Glomerular visceral epithelial cell (primary cell): ENCODE measurements around the gene HSP90AB1.

Source experiments
- DNase-seq: peaks from one replicate; pipeline ENCODE4 v3.0.0-alpha.2; 2016; ENCODE audit errors: extremely low spot score

Gene HSP90AB1

DNA sequence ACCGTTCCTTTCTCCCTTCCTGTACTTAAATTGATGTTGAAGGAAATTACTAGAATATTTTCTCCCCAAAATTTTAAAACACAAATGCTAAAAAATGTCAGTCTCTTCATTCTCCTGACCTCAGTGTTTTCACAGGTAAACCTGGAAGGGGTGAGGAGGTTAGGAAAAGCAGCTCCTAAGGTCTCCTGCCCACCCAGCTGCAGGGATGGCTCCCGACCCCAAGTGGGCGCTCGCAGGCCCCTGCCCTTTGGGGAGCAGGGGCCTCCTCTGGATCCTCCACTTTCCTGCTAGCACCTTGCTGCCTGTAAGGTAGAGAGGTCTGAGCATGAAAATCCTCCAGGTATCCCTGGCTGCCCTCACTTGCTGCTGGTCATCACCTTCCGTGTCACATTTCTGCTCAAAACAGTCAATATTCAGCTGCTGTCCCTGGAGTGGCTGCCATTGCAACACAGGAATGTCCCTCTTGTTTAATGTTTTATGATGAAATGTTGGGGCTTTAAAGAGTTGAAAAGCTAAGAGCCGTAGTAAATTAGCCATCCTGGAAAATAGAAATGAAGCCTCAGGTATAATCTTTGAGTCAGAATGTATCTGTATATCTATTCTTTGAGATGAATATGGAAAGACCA is 10.9 kb upstream of the HSP90AB1 start:
- no peak for DNase-seq

DNA sequence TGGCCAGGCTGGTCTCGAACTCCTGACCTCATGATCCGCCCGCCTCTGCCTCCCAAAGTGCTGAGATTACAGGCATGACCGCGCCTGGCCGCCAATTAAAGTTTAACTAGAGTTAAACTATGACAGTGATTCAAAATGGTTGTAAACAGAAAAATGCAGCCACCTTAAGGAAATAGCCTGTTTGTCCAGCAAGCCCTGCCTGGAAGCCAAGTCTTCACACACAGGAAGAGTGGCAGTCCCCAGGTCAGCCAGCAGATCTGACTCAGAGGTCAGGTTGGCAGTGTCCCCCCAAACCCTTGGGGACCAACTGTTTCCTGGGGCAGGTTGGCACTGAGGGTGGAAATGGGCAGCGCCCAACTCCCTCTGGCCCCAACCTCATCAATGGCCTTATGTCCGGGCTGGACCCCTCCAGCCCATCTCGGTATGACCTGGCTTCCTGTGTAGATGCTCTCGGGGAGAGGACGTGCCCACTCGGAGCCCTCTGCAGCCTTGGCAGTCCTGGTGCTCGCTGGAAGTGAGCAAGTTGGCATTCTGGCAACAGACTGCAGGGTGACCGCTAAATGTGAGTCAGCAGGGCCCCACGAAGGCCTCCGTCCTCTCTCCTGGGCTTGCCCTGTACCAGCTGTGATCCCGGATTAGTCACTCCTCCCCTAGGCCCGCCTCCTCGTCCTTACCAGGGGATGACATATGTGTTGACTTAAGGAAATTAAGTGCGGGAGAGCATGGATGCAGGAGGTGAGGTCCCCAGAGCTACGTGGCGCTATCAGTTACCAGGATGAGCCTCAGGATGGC is 9.7 kb upstream of the HSP90AB1 start:
- peak; percentile 100 for DNase-seq

DNA sequence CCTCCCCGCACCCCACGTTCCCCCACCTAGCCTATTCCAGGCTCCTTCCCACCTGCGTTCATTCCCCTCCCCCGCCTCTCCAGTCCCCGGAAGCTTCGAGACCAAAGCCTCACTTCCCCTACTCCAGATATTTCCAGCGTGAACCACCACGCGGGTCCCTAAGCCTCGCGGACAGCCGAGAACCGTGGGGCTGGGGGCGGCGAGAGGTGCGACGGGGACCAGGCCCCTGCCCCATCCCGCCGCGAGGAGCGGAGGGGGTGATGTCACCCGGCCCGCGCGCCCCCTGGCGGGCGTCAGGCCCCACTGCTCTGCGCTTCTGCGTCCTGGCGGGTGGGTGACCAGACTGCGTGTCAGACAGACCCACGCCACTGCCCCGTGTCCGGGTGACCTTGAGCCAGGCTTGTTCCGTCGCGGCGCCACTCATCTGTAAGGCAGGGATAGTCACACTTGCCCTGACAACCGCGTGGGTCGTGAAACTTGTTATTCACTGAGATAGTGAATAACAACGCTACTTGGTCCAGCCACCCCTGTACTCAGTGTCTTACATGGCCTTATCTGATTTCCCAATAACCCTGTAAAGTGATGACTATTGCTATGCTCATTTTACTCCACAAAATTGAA is 9.0 kb upstream of the HSP90AB1 start:
- DNase-seq = peak; percentile 78

DNA sequence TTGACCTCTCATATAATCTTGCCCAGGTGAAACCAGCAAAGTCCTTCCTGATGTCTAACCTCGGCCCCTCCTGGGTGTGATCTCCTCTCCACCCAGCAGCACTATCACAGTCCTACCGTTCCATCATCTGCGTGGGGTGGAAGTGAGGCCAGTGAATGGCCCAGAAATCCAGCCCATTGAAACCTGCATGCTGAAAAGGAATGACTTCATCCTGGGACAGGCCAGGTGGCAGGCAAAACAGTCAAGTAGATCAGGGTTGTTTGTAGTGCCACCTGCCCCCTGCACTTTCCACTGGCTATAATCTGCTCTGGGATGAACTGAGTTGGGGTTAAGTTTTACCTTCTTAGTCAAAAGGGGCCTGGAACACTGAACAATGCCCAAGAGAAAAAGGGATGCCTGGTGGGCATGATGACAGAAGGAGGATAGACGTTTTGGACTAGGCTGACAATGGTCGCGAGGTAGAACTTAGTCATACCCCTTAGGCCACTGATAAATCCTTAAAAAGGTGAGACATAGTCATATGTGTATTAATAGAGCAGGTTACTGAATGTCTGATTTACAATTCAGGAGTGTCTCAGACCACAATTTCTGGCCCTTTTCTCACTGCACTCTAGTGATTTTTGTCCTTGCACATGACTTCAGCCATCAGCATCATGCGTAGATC is 8.1 kb upstream of the HSP90AB1 start:
- no peak for DNase-seq

DNA sequence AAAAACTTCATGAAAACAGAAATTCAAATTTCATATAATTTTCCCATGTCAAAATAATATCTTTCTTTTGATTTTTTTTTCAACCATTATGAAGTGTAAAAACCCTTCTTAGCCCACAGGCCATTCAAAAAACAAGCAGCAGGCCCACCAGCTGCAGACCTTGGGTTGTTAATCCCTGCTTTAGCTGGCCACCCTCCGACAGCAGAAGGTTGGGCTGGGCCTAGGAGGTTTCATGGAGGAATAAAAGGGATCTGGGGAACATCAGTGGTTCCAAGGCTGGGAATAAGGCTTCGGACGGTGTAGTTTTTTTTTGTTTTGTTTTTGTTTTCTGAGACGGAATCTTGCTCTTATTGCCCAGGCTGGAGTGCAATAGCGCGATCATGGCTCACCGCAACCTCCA is 3.6 kb upstream of the HSP90AB1 start:
- DNase-seq = no peak

DNA sequence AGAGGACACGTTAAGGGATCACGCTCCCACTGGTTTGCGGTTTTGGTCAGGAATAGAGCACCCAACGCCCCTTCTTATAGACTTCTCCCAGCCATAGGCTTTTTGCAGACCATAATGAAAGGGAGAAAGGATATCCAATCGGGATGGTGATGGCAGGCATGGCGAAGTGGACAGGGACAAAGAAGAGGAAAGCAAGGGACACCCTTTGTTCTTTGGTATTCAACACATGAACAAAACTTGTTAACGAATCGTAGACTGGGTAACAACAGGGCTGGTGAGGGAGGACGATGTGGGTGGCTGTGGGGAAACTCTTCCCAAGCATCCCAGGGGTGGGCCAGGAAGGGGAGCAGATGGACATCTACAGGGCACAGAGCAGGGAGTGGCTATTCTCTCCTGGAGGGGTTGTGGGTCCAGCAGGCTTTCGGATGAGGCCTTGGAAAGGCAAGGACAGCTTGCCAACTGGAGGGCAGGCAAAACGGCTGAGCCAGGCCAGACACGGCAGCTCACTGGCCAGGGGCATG is 1.4 kb upstream of the HSP90AB1 start:
- no peak for DNase-seq

DNA sequence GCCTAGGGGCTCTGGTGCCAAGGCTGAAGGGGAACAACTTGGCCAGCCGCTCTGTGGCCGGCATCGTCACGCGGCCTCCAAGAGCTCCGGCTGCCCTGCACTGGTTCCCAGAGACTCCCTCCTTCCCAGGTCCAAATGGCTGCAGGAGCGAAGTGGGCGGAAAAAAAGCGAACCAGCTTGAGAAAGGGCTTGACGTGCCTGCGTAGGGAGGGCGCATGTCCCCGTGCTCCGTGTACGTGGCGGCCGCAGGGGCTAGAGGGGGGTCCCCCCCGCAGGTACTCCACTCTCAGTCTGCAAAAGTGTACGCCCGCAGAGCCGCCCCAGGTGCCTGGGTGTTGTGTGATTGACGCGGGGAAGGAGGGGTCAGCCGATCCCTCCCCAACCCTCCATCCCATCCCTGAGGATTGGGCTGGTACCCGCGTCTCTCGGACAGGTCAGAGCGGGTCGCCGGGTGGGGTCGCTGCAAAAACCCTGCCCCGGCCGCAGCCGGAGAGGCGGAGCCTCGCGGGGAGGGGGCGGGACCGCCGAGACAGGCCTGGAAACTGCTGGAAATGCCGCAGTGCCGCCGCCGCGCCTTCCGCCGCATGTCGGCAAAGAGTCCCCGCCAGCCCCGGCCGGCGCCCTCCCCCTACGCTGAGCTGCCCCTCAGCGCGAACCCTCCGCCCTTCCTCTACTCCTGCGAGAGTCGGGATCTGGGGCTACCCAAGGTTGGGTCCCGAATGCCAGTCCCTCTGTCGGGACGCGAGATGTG is 814 bp upstream of the HSP90AB1 start:
- DNase-seq = peak; percentile 83

DNA sequence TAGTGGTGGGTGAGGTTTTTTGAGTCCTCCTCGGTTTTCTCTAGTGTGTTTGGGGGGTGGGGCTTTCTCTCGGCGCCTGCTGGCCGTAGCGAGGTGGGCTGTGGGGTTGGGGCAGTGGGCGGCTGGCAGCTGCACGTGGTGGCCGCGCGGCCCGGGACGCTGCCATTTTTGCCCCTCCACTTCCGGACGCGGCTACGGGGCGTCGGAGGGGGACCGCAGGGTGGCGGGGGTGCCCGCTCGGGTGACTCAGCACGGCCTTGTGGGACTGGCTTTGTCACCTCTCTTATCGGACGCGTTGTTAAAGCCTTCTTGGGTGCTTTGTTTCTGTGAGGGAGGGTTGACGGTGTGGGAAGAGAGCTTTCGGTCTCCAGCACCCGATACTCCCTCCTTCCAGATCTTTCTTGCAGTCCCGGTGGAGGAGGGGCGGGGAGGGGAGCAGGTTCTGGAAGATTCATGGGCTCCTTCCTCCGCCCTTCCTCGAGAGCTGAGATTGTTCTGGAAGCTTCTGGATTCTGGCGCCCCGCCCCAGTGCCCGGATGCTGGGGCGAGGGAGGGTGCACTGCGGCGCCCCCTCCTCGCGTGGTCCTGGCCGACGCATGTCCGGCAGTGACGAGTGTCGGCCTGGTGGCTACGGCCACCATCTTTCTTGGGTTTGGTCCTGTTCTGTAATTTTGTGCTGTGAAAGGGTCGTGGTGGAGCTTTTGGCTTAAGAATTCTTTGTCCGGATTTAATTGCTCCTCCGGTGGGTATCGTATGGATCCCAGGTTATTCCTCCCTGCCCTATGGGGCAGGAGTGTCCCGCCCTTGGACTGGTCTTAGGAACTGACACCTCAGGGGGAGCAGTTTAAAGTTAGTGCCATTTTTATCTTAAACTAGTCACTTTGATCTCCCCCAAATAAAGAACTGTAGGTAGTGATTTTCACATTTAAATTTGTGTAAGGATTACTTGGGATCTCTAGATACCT is 719 bp downstream of the HSP90AB1 start:
- peak; percentile 61 for DNase-seq

DNA sequence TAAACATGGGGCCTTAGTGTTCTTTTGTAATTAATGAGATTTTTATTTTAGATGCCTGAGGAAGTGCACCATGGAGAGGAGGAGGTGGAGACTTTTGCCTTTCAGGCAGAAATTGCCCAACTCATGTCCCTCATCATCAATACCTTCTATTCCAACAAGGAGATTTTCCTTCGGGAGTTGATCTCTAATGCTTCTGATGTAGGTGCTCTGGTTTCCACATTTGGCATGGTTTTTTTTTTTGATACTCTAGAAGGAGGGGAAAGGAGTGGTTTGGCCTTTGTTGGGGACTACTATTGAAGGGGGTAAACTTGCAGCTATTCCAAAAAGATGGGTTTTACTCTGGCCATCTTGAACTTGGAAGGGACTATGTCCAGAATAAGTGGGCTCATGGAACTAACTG is 1.7 kb downstream of the HSP90AB1 start:
- no peak for DNase-seq

DNA sequence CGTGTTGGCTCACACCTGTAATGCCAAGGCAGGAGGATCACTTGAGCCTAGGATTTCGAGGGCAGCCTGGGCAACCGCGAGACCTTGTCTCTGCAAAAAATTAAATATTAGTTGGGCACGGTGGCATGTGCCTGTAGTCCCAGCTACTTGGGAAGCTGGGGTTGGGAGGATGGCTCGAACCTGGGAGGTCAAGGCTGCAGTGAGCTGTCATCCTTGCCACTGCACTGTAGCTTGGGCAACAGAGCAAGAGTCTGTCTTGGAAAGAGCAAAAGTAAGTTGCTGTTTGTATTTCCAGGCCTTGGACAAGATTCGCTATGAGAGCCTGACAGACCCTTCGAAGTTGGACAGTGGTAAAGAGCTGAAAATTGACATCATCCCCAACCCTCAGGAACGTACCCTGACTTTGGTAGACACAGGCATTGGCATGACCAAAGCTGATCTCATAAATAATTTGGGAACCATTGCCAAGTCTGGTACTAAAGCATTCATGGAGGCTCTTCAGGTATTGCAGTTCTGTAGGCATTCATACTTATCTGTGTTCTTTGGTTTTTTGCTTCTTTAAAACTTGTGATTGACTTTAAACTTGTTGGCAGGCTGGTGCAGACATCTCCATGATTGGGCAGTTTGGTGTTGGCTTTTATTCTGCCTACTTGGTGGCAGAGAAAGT is 2.3 kb downstream of the HSP90AB1 start:
- no peak for DNase-seq

DNA sequence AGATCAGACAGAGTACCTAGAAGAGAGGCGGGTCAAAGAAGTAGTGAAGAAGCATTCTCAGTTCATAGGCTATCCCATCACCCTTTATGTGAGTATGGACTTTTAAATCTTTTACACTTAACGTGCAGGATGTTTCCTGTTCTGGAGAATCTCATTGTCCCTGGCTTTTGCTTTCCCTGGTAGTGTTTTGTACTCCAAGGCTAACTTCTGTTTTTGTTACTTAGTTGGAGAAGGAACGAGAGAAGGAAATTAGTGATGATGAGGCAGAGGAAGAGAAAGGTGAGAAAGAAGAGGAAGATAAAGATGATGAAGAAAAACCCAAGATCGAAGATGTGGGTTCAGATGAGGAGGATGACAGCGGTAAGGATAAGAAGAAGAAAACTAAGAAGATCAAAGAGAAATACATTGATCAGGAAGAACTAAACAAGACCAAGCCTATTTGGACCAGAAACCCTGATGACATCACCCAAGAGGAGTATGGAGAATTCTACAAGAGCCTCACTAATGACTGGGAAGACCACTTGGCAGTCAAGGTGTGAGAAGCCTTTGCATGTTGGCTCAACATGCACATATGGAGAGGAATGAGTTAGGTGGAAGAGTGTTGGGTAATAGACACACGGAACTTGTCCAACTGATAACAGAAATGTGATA is 3.3 kb downstream of the HSP90AB1 start:
- DNase-seq = no peak

DNA sequence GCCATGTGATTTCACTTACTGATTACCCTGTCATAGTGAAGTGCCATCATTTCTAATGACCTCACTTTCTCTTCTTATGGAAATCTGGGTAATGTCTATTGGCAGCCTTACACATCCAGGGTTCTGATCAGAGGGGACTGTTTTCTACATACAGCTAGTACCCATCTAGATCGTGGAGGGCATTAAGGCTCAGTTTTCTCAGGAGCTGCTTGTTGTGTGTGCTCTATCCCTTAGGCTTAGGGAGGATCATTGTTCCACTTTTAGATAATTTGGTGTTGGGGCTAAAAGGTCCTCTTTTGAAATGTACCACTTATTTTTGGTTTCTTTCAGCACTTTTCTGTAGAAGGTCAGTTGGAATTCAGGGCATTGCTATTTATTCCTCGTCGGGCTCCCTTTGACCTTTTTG is 3.8 kb downstream of the HSP90AB1 start:
- no peak for DNase-seq

DNA sequence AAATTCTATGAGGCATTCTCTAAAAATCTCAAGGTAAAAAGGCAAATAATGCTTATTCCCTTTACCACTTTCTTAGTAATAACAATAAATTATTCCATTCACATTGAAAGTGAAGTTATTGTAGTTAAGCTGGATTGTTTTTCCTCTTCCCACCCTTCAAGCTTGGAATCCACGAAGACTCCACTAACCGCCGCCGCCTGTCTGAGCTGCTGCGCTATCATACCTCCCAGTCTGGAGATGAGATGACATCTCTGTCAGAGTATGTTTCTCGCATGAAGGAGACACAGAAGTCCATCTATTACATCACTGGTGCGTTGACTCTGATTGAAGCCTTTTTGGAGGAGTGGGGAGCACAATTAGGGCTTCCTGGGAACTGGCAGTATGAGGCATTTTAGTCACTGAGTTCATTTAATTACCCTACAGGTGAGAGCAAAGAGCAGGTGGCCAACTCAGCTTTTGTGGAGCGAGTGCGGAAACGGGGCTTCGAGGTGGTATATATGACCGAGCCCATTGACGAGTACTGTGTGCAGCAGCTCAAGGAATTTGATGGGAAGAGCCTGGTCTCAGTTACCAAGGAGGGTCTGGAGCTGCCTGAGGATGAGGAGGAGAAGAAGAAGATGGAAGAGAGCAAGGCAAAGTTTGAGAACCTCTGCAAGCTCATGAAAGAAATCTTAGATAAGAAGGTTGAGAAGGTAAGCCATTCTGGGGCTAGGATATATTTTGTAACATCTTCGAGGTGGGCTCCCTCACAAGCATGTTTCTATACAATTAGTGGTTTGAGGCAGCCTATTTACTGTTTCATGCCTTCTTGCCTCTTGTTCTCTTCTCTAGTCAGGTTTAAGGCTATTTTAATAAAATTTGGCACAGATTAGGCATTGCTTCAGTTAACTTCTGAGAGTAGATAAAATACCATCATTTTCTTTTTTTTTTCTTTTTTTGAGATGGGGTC is 4.9 kb downstream of the HSP90AB1 start:
- no peak for DNase-seq

DNA sequence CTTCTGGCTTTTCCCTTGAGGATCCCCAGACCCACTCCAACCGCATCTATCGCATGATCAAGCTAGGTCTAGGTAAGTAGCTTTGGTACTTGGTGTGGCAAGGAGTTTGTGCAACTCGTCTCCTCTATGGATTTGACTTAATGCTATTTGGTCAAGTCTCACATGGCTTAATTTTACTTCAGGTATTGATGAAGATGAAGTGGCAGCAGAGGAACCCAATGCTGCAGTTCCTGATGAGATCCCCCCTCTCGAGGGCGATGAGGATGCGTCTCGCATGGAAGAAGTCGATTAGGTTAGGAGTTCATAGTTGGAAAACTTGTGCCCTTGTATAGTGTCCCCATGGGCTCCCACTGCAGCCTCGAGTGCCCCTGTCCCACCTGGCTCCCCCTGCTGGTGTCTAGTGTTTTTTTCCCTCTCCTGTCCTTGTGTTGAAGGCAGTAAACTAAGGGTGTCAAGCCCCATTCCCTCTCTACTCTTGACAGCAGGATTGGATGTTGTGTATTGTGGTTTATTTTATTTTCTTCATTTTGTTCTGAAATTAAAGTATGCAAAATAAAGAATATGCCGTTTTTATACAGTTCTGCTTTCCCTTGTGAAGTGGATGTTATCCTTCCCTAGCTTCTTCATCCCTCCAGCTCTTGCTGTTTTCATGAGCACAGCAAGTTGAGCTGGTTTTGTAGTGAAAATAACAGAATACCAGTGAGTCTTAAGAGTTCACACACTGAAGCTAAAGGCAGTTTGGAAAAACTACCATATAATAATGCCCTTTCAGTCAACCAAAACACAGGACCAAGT is 6.6 kb downstream of the HSP90AB1 start:
- DNase-seq = peak; percentile 67

DNA sequence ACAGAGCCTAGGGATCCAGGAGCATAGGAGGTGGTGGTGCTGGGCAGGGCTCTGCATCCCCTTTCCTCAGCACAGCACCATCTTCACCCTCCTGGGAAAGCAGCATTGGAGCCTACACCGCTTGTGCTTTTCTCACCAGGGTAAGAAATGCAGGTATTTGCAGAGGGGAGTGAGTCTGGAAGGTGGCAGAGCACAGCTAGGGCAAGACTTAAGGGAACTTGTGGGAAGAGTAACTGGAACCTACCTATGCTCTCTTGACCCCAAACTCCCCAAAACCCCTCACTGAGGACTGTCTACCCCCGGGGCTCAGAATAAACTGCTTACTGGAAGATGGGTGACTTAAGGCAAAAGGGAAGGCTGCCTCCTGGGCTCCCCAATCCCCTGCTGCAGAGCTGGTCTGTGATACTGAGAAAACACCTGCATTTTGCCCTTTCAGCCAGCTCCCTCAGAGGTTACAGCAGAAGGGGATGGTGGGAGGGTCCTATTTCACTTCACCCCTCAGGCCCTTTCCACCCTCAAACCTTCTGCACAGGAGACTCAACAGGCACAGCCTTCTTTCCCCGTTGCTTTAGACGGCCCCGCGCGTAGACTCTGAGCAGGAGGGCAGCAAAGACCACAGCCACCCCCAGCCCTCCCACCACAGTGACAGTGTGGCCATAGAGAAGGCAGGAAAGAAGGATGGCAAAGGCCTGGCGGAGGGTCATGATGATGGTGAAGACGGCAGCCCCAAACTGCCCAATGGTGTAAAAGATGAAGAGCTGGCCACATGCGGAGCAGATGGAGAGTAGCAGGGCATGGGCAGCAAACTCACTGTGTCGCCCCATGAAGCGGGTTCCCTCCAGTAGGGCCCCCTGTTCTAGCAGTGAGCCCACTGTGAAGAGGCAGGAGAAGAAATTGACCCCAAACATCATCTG is 7.5 kb downstream of the HSP90AB1 start:
- DNase-seq = no peak

DNA sequence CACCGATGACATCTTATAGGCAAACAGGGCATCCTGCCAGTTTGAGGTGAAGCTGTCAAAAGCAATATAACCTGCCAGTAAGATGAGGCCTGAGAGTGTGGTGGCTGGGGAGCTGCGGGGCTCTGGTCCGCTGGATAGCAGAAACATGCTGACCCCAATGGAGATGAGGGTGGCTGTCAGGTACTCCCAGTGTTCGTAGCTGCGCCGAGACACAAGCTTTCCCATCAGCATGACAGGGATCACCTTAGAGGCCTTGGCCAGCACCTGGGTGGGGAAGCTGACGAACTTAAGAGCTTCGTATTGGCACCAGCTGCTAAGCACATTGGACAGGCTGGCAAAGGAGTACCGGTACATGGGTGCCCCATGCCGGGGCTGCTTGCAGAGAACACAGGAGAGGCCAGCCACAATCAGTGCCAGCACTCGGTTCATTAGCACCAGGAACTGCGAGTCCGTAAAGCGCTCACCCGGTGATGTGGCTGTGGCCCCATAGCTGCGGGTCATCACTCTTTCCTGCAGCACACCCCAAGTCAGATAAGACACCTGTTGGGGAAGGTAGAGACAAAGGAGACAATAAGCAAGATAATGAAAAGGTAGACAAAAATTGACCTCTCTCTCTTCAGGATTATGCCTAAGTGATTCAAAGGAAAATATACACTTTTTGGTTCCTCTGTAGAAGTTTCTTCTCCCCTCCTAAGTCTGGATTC is 8.4 kb downstream of the HSP90AB1 start:
- DNase-seq = peak; percentile 40
